AG10803 (cell line): ENCODE measurements around the gene SYNDIG1.

Experiments
- DNase-seq: peaks from one replicate; pipeline ENCODE4 v3.0.0; 2010; ENCODE audit warnings: low read depth
- H3K4me3 ChIP-seq: 2 replicates; pipeline ENCODE4 v1.5.1; 2011; ENCODE audit warnings: mild to moderate bottlenecking, low read length, control low read depth
- CTCF ChIP-seq: conservative IDR thresholded peaks from 2 replicates; pipeline ENCODE4 v1.5.1; 2011; ENCODE audit warnings: mild to moderate bottlenecking, low read length, control low read depth, inconsistent platforms

SYNDIG1 gene

GRCh38 chr20:24677626-24678315 is 208.3 kb downstream of the SYNDIG1 start:
- DNase-seq: no peak
- TF ChIP-seq CTCF: no peak

GRCh38 chr20:24678351-24679106 is 209.1 kb downstream of the SYNDIG1 start:
- TF ChIP-seq CTCF: no peak
- no peak overlapping the region for H3K4me3 ChIP-seq

More at GRCh38 chr20:24677626-24678315, 208.3 kb downstream of the SYNDIG1 start:
- no peak overlapping the region for H3K4me3 ChIP-seq

GRCh38 chr20:24679448-24680047 is 210.1 kb downstream of the SYNDIG1 start:
- no peak for TF ChIP-seq CTCF
- H3K4me3 ChIP-seq: no peak overlapping the region
- no peak for DNase-seq

More at GRCh38 chr20:24678351-24679106, 209.1 kb downstream of the SYNDIG1 start:
- no peak for DNase-seq

- no peak for DNase-seq
- no peak overlapping the region for H3K4me3 ChIP-seq
- TF ChIP-seq CTCF: no peak
These were observed 212.4 kb downstream of the SYNDIG1 start for GRCh38 chr20:24681634-24682495.

GRCh38 chr20:24682496-24682985 is 213.1 kb downstream of the SYNDIG1 start:
- no peak overlapping the region for H3K4me3 ChIP-seq
- no peak for TF ChIP-seq CTCF
- no peak for DNase-seq

- no peak for DNase-seq
- no peak for TF ChIP-seq CTCF
- no peak overlapping the region for H3K4me3 ChIP-seq
These were observed 214.2 kb downstream of the SYNDIG1 start for GRCh38 chr20:24683676-24684075.
